ENCODE results near the gene SPINK8.

- TF ChIP-seq, protein P1, sequence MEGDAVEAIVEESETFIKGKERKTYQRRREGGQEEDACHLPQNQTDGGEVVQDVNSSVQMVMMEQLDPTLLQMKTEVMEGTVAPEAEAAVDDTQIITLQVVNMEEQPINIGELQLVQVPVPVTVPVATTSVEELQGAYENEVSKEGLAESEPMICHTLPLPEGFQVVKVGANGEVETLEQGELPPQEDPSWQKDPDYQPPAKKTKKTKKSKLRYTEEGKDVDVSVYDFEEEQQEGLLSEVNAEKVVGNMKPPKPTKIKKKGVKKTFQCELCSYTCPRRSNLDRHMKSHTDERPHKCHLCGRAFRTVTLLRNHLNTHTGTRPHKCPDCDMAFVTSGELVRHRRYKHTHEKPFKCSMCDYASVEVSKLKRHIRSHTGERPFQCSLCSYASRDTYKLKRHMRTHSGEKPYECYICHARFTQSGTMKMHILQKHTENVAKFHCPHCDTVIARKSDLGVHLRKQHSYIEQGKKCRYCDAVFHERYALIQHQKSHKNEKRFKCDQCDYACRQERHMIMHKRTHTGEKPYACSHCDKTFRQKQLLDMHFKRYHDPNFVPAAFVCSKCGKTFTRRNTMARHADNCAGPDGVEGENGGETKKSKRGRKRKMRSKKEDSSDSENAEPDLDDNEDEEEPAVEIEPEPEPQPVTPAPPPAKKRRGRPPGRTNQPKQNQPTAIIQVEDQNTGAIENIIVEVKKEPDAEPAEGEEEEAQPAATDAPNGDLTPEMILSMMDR (IDR thresholded peaks at IDR 0.05) = no peak
- TF ChIP-seq POLR2A (IDR thresholded peaks at IDR 0.05) = no peak
Observed at GRCh38 chr3:48280881-48281280, 52.6 kb downstream of the SPINK8 start.
